Measurements from ENCODE around the gene VIT. TPM values are rescaled to one million over a fixed set of nuclear protein-coding genes. Genes with fewer than 3 reads are reported as not detected.

Gene VIT
- total RNA-seq, 4 donors from 2014 or later, result 1.2 to 5.0 (median 3.8) TPM

- Histone ChIP-seq H3K4me3 (no peak overlapping the region), H3K27me3 (no peaks in the 10 kb centered on the region), H3K27ac (no peak overlapping the region), H3K4me1 (no peaks in the 10 kb centered on the region), H3K36me3 (no peaks in the 10 kb centered on the region), H3K9me3 (no peaks in the 10 kb centered on the region)
- no peak for DNase-seq
- TF ChIP-seq POLR2A (IDR thresholded peaks at IDR 0.05) (no peak), CTCF (IDR thresholded peaks at IDR 0.05) (no peak)
Observed at GRCh38 chr2:36798724-36799123, 102.2 kb downstream of the VIT start.

GRCh38 chr2:36800381-36800780, 103.9 kb downstream of the VIT start:
- Histone ChIP-seq H3K36me3 (no peaks in the 10 kb centered on the region), H3K27ac (no peak overlapping the region), H3K4me1 (no peaks in the 10 kb centered on the region), H3K4me3 (no peak overlapping the region), H3K27me3 (no peaks in the 10 kb centered on the region), H3K9me3 (no peaks in the 10 kb centered on the region)
- DNase-seq, result no peak
- TF ChIP-seq POLR2A (IDR thresholded peaks at IDR 0.05), result no peak
- TF ChIP-seq CTCF (IDR thresholded peaks at IDR 0.05), result no peak

GRCh38 chr2:36801088-36801487, 104.6 kb downstream of the VIT start:
- Histone ChIP-seq H3K9me3 (no peaks in the 10 kb centered on the region), H3K36me3 (no peaks in the 10 kb centered on the region), H3K4me3 (no peak overlapping the region), H3K4me1 (no peaks in the 10 kb centered on the region), H3K27ac (no peak overlapping the region), H3K27me3 (no peaks in the 10 kb centered on the region)
- no peak for DNase-seq
- TF ChIP-seq CTCF (IDR thresholded peaks at IDR 0.05), result no peak
- no peak for TF ChIP-seq POLR2A (IDR thresholded peaks at IDR 0.05)

GRCh38 chr2:36802952-36803351, 106.4 kb downstream of the VIT start:
- no peaks in the 10 kb centered on the region for H3K9me3 ChIP-seq
- no peaks in the 10 kb centered on the region for H3K36me3 ChIP-seq
- TF ChIP-seq CTCF (IDR thresholded peaks at IDR 0.05) (no peak), POLR2A (IDR thresholded peaks at IDR 0.05) (no peak)
- no peaks in the 10 kb centered on the region for H3K27me3 ChIP-seq
- no peaks in the 10 kb centered on the region for H3K4me1 ChIP-seq
- no peak for DNase-seq
- H3K27ac ChIP-seq, result no peak overlapping the region
- no peak overlapping the region for H3K4me3 ChIP-seq

GRCh38 chr2:36805635-36806224, 109.2 kb downstream of the VIT start:
- H3K27me3 ChIP-seq, result no peaks in the 10 kb centered on the region
- no peak for DNase-seq
- H3K9me3 ChIP-seq, result no peaks in the 10 kb centered on the region
- no peaks in the 10 kb centered on the region for H3K36me3 ChIP-seq
- no peak overlapping the region for H3K27ac ChIP-seq
- H3K4me1 ChIP-seq, result no peaks in the 10 kb centered on the region
- H3K4me3 ChIP-seq, result no peak overlapping the region
- TF ChIP-seq CTCF (IDR thresholded peaks at IDR 0.05) (no peak), POLR2A (IDR thresholded peaks at IDR 0.05) (no peak)

All from Peyer's patch (tissue), 4 donors.